ENCODE data around the gene PMP22. TPM values are rescaled to one million over a fixed set of nuclear protein-coding genes. Genes with fewer than 3 reads are reported as not detected.

The PMP22 gene
- total RNA-seq, 1 experiment from 2014 or later: 28.7 TPM

- Histone ChIP-seq H3K27me3 (ENCODE audit: insufficient read depth, low read length) (no peaks in the 10 kb centered on the region), H3K9me3 (ENCODE audit: control insufficient read depth in 1 of 2, insufficient read depth in 1 of 2, low read depth in 1 of 2, low read length in 2 of 2) (no peaks in the 10 kb centered on the region), H3K9me2 (ENCODE audit: insufficient read depth) (no peaks in the 10 kb centered on the region), H3K27ac (ENCODE audit: low read depth, low read length) (no peak overlapping the region), H2AFZ (ENCODE audit: low read depth, low read length, poor library complexity, severe bottlenecking) (no peak overlapping the region), H3K4me1 (ENCODE audit: control insufficient read depth in 1 of 2, insufficient read depth in 2 of 2, low read length in 2 of 2) (no peaks in the 10 kb centered on the region; a peak in 2 of 4 replicates), H3K36me3 (ENCODE audit: control insufficient read depth in 1 of 2, insufficient read depth in 2 of 2, low read length in 2 of 2) (no peaks in the 10 kb centered on the region), H3K79me2 (ENCODE audit: insufficient read depth, low read length) (no peaks in the 10 kb centered on the region), H3K9ac (ENCODE audit: low read length) (no peak overlapping the region), H4K20me1 (ENCODE audit: insufficient read depth) (no peaks in the 10 kb centered on the region), H3K4me3 (replicated peaks in 1 of 2; ENCODE audit: low read depth in 1 of 2, low read length in 2 of 2) (no peak overlapping the region), H3K4me2 (ENCODE audit: low read length) (no peak overlapping the region)
- ATAC-seq (no peak), DNase-seq (ENCODE audit: low read depth, low spot score) (no peak)
- no TSS peak for BruUV-seq (replicated peaks)
- CTCF ChIA-PET: interaction anchor here (0.9 to 1.4 kb wide), 2 partner anchors 28 to 213 kb away, joined by 3 to 5 read pairs; no protein-coding TSS in a partner anchor
- RAD21 ChIA-PET (ENCODE audit: low non-redundant PET in 1 of 2, low total read pairs in 2 of 2, uncharacterized antibody in 2 of 2, unreplicated experiment in 2 of 2): no interaction called here
- POLR2A ChIA-PET: no interaction called here
- intact Hi-C loops (cut with micrococcal nuclease): no loop called here
- TF ChIP-seq FOSL1 (IDR thresholded peaks at IDR 0.05; ENCODE audit: low read depth) (no peak), EGR1 (IDR thresholded peaks at IDR 0.05; ENCODE audit: low read depth) (no peak), SRF (IDR thresholded peaks at IDR 0.05; ENCODE audit: low read depth) (no peak), TCF7L2 (IDR thresholded peaks at IDR 0.05; ENCODE audit: borderline replicate concordance, extremely low read depth, insufficient read depth, insufficient read length) (no peak), EZH2 (IDR thresholded peaks at IDR 0.05) (no peak), JUND (IDR thresholded peaks at IDR 0.05) (no peak), RAD21 (IDR thresholded peaks at IDR 0.05; ENCODE audit: low read depth) (no peak), ZFX (IDR thresholded peaks at IDR 0.05) (no peak)
These were observed 24.4 kb upstream of the PMP22 start for GRCh38 chr17:15289285-15290183.

GRCh38 chr17:15288859-15289258, 23.7 kb upstream of the PMP22 start:
- RAD21 ChIA-PET (ENCODE audit: low non-redundant PET in 1 of 2, low total read pairs in 2 of 2, uncharacterized antibody in 2 of 2, unreplicated experiment in 2 of 2): no interaction called here
- Histone ChIP-seq H4K20me1 (ENCODE audit: insufficient read depth) (no peaks in the 10 kb centered on the region), H3K79me2 (ENCODE audit: insufficient read depth, low read length) (no peaks in the 10 kb centered on the region), H3K9me3 (ENCODE audit: control insufficient read depth in 1 of 2, insufficient read depth in 1 of 2, low read depth in 1 of 2, low read length in 2 of 2) (no peaks in the 10 kb centered on the region), H3K4me1 (ENCODE audit: control insufficient read depth in 1 of 2, insufficient read depth in 2 of 2, low read length in 2 of 2) (no peaks in the 10 kb centered on the region; a peak in 2 of 4 replicates), H3K9me2 (ENCODE audit: insufficient read depth) (no peaks in the 10 kb centered on the region), H2AFZ (ENCODE audit: low read depth, low read length, poor library complexity, severe bottlenecking) (no peak overlapping the region), H3K4me2 (ENCODE audit: low read length) (no peak overlapping the region), H3K9ac (ENCODE audit: low read length) (no peak overlapping the region), H3K36me3 (ENCODE audit: control insufficient read depth in 1 of 2, insufficient read depth in 2 of 2, low read length in 2 of 2) (no peaks in the 10 kb centered on the region), H3K27me3 (ENCODE audit: insufficient read depth, low read length) (no peaks in the 10 kb centered on the region), H3K27ac (ENCODE audit: low read depth, low read length) (no peak overlapping the region), H3K4me3 (replicated peaks in 1 of 2; ENCODE audit: low read depth in 1 of 2, low read length in 2 of 2) (no peak overlapping the region)
- ATAC-seq (no peak), DNase-seq (ENCODE audit: low read depth, low spot score) (no peak)
- POLR2A ChIA-PET: no interaction called here
- intact Hi-C loops (cut with micrococcal nuclease): no loop called here
- no TSS peak for BruUV-seq (replicated peaks)
- CTCF ChIA-PET: interaction anchor here (0.9 kb wide), 1 partner anchor 28 kb away, joined by 3 read pairs; no protein-coding TSS in a partner anchor
- TF ChIP-seq EGR1 (IDR thresholded peaks at IDR 0.05; ENCODE audit: low read depth) (no peak), TCF7L2 (IDR thresholded peaks at IDR 0.05; ENCODE audit: borderline replicate concordance, extremely low read depth, insufficient read depth, insufficient read length) (no peak), CEBPB (IDR thresholded peaks at IDR 0.05; ENCODE audit: low read depth) (no peak), ELF1 (IDR thresholded peaks at IDR 0.05; ENCODE audit: borderline replicate concordance, low read depth) (no peak)

Measured in HCT116 (cell line).